ENCODE data around the gene IL3RA.

DNA sequence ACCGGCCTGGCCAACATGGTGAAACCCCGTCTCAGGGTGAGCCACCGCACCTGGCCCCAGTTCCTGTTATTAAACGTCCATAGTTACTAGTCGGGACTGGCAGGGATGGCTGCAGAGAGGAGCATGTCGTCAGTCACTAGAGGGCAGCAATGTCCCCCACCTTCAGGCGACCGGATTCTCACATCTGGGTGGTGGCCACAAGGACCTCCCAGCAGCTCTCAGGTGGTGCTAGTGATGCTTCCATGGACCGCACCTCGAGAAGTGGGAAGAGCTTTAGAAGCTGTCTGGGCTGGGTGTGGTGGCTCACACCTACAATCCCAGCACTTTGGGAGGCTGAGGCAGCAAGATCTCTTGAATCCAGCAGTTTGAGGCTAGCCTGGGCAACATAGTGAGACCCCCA, 13.3 kb upstream of the IL3RA start:
- TF ChIP-seq, protein P1, sequence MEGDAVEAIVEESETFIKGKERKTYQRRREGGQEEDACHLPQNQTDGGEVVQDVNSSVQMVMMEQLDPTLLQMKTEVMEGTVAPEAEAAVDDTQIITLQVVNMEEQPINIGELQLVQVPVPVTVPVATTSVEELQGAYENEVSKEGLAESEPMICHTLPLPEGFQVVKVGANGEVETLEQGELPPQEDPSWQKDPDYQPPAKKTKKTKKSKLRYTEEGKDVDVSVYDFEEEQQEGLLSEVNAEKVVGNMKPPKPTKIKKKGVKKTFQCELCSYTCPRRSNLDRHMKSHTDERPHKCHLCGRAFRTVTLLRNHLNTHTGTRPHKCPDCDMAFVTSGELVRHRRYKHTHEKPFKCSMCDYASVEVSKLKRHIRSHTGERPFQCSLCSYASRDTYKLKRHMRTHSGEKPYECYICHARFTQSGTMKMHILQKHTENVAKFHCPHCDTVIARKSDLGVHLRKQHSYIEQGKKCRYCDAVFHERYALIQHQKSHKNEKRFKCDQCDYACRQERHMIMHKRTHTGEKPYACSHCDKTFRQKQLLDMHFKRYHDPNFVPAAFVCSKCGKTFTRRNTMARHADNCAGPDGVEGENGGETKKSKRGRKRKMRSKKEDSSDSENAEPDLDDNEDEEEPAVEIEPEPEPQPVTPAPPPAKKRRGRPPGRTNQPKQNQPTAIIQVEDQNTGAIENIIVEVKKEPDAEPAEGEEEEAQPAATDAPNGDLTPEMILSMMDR (IDR thresholded peaks at IDR 0.05; ENCODE audit: insufficient read depth, low read length, poor library complexity, severe bottlenecking): peak; percentile 20
- TF ChIP-seq EZH2phosphoT487 (conservative IDR thresholded peaks at IDR 0.05; ENCODE audit: low read length): no peak
